Measurements from ENCODE around the gene DAO. TPM values are rescaled to one million over a fixed set of nuclear protein-coding genes. Genes with fewer than 3 reads are reported as not detected.
A peak's percentile ranks its signal among the peaks of the same experiment; 100 is the strongest.

Gene DAO
- total and polyA plus RNA-seq, 8 donors, result not detected

DNA sequence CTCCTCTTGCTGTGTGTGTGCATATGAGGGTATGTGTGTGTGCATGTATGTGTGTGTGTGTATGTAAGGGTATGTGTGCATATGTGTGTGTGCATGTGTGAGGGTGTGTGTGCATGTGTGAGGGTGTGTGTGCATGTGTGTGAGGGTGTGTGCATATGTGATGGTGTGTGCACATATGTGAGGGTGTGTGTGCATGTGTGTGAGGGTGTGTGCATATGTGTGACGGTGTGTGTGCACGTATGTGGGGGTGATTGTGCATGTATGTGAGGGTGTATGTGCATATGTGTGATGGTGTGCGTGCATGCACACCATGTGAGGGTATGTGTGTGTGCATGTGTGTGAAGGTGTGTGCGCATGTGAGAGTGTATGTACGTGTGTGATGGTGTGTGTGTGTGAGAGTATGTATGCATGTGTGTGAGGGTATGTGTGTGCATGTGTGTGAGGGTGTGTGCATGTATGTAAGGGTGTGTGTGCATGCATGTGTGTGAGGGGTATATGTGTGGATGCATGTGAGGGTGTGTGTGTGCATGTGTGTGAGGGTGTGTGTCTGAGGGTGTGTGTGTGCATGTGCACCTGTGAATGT lies 15.4 kb downstream of the DAO start:
- Histone ChIP-seq H3K27me3 (no peaks in the 10 kb centered on the region), H3K9me3 (no peaks in the 10 kb centered on the region), H3K4me1 (no peaks in the 10 kb centered on the region), H3K4me3 (no peak overlapping the region), H3K36me3 (no peaks in the 10 kb centered on the region), H3K27ac (no peak overlapping the region)
- ATAC-seq (no peak), DNase-seq (no peak), FAIRE-seq (no peak)
- 76 to 80% methylated on average over 5 of the region's 5 CpGs for WGBS, 2 donors
- TF ChIP-seq, protein P1, sequence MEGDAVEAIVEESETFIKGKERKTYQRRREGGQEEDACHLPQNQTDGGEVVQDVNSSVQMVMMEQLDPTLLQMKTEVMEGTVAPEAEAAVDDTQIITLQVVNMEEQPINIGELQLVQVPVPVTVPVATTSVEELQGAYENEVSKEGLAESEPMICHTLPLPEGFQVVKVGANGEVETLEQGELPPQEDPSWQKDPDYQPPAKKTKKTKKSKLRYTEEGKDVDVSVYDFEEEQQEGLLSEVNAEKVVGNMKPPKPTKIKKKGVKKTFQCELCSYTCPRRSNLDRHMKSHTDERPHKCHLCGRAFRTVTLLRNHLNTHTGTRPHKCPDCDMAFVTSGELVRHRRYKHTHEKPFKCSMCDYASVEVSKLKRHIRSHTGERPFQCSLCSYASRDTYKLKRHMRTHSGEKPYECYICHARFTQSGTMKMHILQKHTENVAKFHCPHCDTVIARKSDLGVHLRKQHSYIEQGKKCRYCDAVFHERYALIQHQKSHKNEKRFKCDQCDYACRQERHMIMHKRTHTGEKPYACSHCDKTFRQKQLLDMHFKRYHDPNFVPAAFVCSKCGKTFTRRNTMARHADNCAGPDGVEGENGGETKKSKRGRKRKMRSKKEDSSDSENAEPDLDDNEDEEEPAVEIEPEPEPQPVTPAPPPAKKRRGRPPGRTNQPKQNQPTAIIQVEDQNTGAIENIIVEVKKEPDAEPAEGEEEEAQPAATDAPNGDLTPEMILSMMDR (IDR thresholded peaks at IDR 0.05), result no peak
- intact Hi-C loops (cut with DNase I), result no loop called here

DNA sequence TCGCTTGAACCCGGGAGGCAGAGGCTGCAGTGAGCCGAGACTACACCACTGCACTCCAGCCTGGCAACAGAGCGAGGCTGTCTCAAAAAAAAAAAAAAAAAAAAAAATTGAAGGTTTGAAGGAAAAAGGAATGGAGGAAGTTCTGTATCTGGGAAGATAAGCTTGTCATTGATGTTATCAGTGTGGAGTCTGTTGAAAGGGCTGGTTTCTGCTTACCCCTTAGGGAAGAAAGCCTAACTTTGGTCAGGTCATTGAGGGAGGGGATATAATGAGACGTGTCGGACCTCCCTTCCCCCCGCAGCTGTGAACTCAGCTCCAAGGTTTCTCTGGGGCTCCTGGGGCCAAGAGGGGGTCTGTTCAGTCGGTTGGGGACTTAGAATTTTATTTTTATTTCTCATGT lies 16.4 kb downstream of the DAO start:
- FAIRE-seq (no peak), DNase-seq (no peak), ATAC-seq (no peak)
- no peaks in the 10 kb centered on the region for H3K36me3 ChIP-seq
- TF ChIP-seq, protein P1 (IDR thresholded peaks at IDR 0.05), result no peak
- H3K27me3 ChIP-seq, result no peaks in the 10 kb centered on the region
- WGBS, 2 donors, result 53% methylated on average over 8 of the region's 8 CpGs
- intact Hi-C loops (cut with DNase I), result no loop called here
- no peak overlapping the region for H3K4me3 ChIP-seq
- H3K4me1 ChIP-seq, result no peaks in the 10 kb centered on the region
- no peak overlapping the region for H3K27ac ChIP-seq
- H3K9me3 ChIP-seq, result no peaks in the 10 kb centered on the region

DNA sequence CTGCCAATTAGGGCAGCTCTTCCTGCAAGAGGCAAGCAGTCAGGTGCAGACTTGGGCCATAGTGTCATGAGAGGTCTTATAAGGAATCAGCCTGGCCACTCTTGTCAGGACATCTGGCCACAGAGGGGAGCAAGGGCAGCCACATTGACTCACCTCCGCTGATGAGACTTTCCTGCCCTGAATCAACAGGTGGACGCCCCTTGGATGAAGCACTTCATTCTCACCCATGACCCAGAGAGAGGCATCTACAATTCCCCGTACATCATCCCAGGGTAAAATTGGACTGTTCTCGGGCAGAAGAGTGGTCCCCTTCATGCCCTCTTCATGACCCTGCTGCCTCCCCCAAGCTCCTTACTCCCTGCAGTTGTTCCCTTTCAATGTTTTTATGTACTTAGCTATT lies 16.9 kb downstream of the DAO start:
- ATAC-seq (no peak), DNase-seq (no peak), FAIRE-seq (no peak)
- Histone ChIP-seq H3K27me3 (no peaks in the 10 kb centered on the region), H3K27ac (no peak overlapping the region), H3K4me1 (no peaks in the 10 kb centered on the region), H3K4me3 (no peak overlapping the region), H3K9me3 (no peaks in the 10 kb centered on the region), H3K36me3 (no peaks in the 10 kb centered on the region)
- intact Hi-C loops (cut with DNase I), result no loop called here
- 57 to 71% methylated on average over 4 of the region's 4 CpGs for WGBS, 2 donors
- TF ChIP-seq, protein P1 (IDR thresholded peaks at IDR 0.05), result no peak

DNA sequence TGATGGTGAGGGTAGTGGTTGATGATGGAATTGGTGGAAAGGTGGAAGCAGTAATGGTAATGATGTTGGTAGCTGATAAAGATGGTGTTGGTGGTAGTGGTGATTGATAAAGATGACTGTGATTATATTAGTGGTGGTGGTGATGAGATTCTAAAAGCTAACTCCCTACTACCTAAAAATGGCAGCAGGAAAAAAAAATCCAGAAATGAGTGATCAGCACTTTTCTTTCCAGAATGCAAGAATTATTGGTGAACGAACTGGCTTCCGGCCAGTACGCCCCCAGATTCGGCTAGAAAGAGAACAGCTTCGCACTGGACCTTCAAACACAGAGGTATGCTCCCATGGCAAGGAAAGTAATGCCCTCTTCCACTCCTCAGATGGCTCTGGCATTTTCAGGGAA lies 19.3 kb downstream of the DAO start:
- 53 to 58% methylated on average over 5 of the region's 5 CpGs for WGBS, 2 donors
- ATAC-seq, result no peak
- DNase-seq, result no peak
- H3K27me3 ChIP-seq, result no peaks in the 10 kb centered on the region
- H3K9me3 ChIP-seq, result no peaks in the 10 kb centered on the region
- H3K4me1 ChIP-seq, result no peaks in the 10 kb centered on the region
- H3K4me3 ChIP-seq, result no peak overlapping the region
- TF ChIP-seq, protein P1 (IDR thresholded peaks at IDR 0.05), result no peak
- H3K27ac ChIP-seq, result no peak overlapping the region
- intact Hi-C loops (cut with DNase I), result no loop called here
- no peak for FAIRE-seq
- H3K36me3 ChIP-seq, result no peaks in the 10 kb centered on the region

DNA sequence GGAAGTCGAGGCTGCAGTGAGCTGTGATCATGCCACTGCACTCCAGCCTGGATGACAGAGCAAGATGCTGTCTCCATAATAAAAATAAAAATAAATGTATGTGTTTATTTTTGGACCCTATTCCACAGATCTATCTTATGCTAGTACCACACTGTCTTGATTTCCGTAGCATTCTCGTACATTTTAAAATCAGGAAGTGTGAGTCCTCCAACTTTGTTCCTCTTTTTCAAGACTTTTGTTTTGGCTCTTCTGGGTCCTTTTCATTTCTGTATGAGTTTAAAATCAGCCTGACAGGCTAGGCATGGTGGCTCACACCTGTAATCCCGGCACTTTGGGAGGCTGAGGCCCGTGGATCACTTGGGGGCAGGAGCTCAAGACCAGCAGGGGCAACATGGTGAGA lies 25.8 kb downstream of the DAO start:
- no peak overlapping the region for H3K27ac ChIP-seq
- H3K36me3 ChIP-seq, result no peaks in the 10 kb centered on the region
- no peak overlapping the region for H3K4me3 ChIP-seq
- intact Hi-C loops (cut with DNase I), result no loop called here
- WGBS, 2 donors, result 79 to 84% methylated on average over 5 of the region's 5 CpGs
- ATAC-seq (peak in 2 of 4 donors; percentile 29 to 40), DNase-seq (no peak), FAIRE-seq (no peak)
- H3K4me1 ChIP-seq, result no peaks in the 10 kb centered on the region
- TF ChIP-seq, protein P1 (IDR thresholded peaks at IDR 0.05), result no peak
- H3K9me3 ChIP-seq, result no peaks in the 10 kb centered on the region
- H3K27me3 ChIP-seq, result no peaks in the 10 kb centered on the region
